HCT116 (cell line): ENCODE data around the gene TMEM154. TPM values are rescaled to one million over a fixed set of nuclear protein-coding genes. Genes with fewer than 3 reads are reported as not detected.

Source experiments
- ATAC-seq: fragments of 200-7000 bp; cut with Tn5 transposase; 2 replicates; pipeline ENCODE4 v1.9.1; 2020; ENCODE audit warnings: mild to moderate bottlenecking, moderate library complexity
- Bru-seq: library from RNA; stranded (reverse); fragments of 400-500 nt; gene quantifications from one replicate; lab custom pipeline; 2021; lab: Mats Ljungman, UMichigan
- BruChase-seq, 2 experiments: library from RNA; stranded (reverse); fragments of 400-500 nt; gene quantifications; one replicate each; lab custom pipeline; 2021; lab: Mats Ljungman, UMichigan
- BruUV-seq: library from RNA; stranded (reverse); fragments of 400-500 nt; replicated peaks from 2 replicates; lab custom pipeline; 2021; lab: Mats Ljungman, UMichigan
- CTCF ChIA-PET: fragments of 300-600 bp; sonication (Branson Sonifier 250); formaldehyde crosslinking; loops from one replicate; lab custom pipeline; 2021; ENCODE audit warnings: antibody characterized with exemption; lab: Charles Lee
- POLR2A ChIA-PET: fragments of 300-600, 350-600 bp; sonication (Branson Sonifier 250); formaldehyde crosslinking; loops from one replicate; lab custom pipeline; 2021; ENCODE audit warnings: antibody characterized with exemption; lab: Charles Lee
- RAD21 ChIA-PET, 2 experiments: fragments of 300-600 bp; sonication (Branson Sonifier 250); formaldehyde crosslinking; loops; one replicate each; lab custom pipeline; 2023; ENCODE audit warnings: low total read pairs in 2 of 2; ENCODE audit not compliant: uncharacterized antibody in 2 of 2, unreplicated experiment in 2 of 2, low non-redundant PET in 1 of 2; lab: Charles Lee
- DNase-seq: peaks from one replicate; pipeline ENCODE4 v3.0.0-alpha.2; 2010; ENCODE audit warnings: low read depth, low spot score
- H2AFZ ChIP-seq: fragments of 200-600 bp; shearing (Covaris generic), sonication (generic); 2 replicates; pipeline ENCODE4 v1.6.1; 2017; ENCODE audit warnings: low read depth, mixed run types, mixed read lengths, antibody characterized with exemption, low read length; ENCODE audit not compliant: poor library complexity, severe bottlenecking
- H3K27ac ChIP-seq: 2 replicates; pipeline ENCODE4 v1.5.1; 2012; ENCODE audit warnings: low read depth, low read length
- H3K27me3 ChIP-seq: fragments of 200-600 bp; sonication (generic); 2 replicates; pipeline ENCODE4 v1.6.1; 2016; ENCODE audit warnings: mixed run types, low read length, mixed read lengths; ENCODE audit not compliant: insufficient read depth
- H3K36me3 ChIP-seq, 2 experiments: fragments of 200-500 bp in 1 of 2; fragments of 200-600 bp in 1 of 2; sonication (Bioruptor generic) in 1 of 2; sonication (generic) in 1 of 2; 2 replicates each; pipeline versions ENCODE4 v1.5.1 to v1.6.1; 2014 to 2016; ENCODE audit warnings: low read length in 2 of 2, inconsistent platforms in 1 of 2, mixed read lengths in 1 of 2, mixed run types in 1 of 2; ENCODE audit not compliant: insufficient read depth in 2 of 2, control insufficient read depth in 1 of 2
- H3K4me1 ChIP-seq, 2 experiments: fragments of 200-600 bp in 1 of 2; sonication (generic) in 1 of 2; 2 replicates each; pipeline versions ENCODE4 v1.5.1 to v1.6.1; 2012 to 2017; ENCODE audit warnings: low read length in 2 of 2, inconsistent platforms in 1 of 2, mild to moderate bottlenecking in 1 of 2, mixed read lengths in 1 of 2, mixed run types in 1 of 2, moderate library complexity in 1 of 2; ENCODE audit not compliant: insufficient read depth in 2 of 2, control insufficient read depth in 1 of 2
- H3K4me2 ChIP-seq: fragments of 200-600 bp; sonication (generic); 2 replicates; pipeline ENCODE4 v1.6.1; 2017; ENCODE audit warnings: mixed run types, low read length, mixed read lengths
- H3K4me3 ChIP-seq, 2 experiments: fragments of 200-600 bp in 1 of 2; sonication (generic) in 1 of 2; replicated peaks in 1 of 2; 2 replicates each; pipeline ENCODE4 v1.5.1; 2011 to 2016; ENCODE audit warnings: low read length in 2 of 2, control low read depth in 1 of 2, low read depth in 1 of 2, mild to moderate bottlenecking in 1 of 2, mixed read lengths in 1 of 2, mixed run types in 1 of 2
- H3K79me2 ChIP-seq: fragments of 200-600 bp; sonication (generic); 2 replicates; pipeline ENCODE4 v1.6.1; 2017; ENCODE audit warnings: mild to moderate bottlenecking, mixed run types, low read length, moderate library complexity, mixed read lengths; ENCODE audit not compliant: insufficient read depth
- H3K9ac ChIP-seq: fragments of 200-600 bp; sonication (generic); 2 replicates; pipeline ENCODE4 v1.6.1; 2016; ENCODE audit warnings: low read length, mixed read lengths
- H3K9me2 ChIP-seq: fragments of 200-600 bp; sonication (generic), shearing (Covaris generic); 2 replicates; pipeline ENCODE4 v1.6.1; 2017; ENCODE audit warnings: mixed run types, mild to moderate bottlenecking, moderate library complexity; ENCODE audit not compliant: insufficient read depth
- H3K9me3 ChIP-seq, 2 experiments: fragments of 200-500 bp in 1 of 2; fragments of 200-600 bp in 1 of 2; sonication (Bioruptor generic) in 1 of 2; sonication (generic) in 1 of 2; 2 replicates each; pipeline ENCODE4 v1.6.1; 2014 to 2017; ENCODE audit warnings: low read length in 2 of 2, mixed read lengths in 2 of 2, inconsistent platforms in 1 of 2, low read depth in 1 of 2, mild to moderate bottlenecking in 1 of 2, mixed run types in 1 of 2, moderate library complexity in 1 of 2; ENCODE audit not compliant: control insufficient read depth in 1 of 2, insufficient read depth in 1 of 2
- H4K20me1 ChIP-seq: fragments of 200-600 bp; sonication (generic), shearing (Covaris generic); 2 replicates; pipeline ENCODE4 v1.6.1; 2017; ENCODE audit warnings: mixed run types, mild to moderate bottlenecking, moderate library complexity; ENCODE audit not compliant: insufficient read depth
- CBX3 ChIP-seq: IDR thresholded peaks from 2 replicates; pipeline ENCODE4 v1.6.1; 2012; ENCODE audit warnings: low read depth
- CEBPB ChIP-seq: IDR thresholded peaks from 2 replicates; pipeline ENCODE4 v1.6.1; 2012; ENCODE audit warnings: low read depth
- ELF1 ChIP-seq: IDR thresholded peaks from 2 replicates; pipeline ENCODE4 v1.6.1; 2012; ENCODE audit warnings: low read depth, borderline replicate concordance
- EZH2 ChIP-seq: fragments of 200-600 bp; sonication (generic); IDR thresholded peaks from 2 replicates; pipeline ENCODE4 v1.6.1; 2017; ENCODE audit warnings: antibody characterized with exemption, mixed run types
- RAD21 ChIP-seq: IDR thresholded peaks from 2 replicates; pipeline ENCODE4 v1.6.1; 2012; ENCODE audit warnings: low read depth, mild to moderate bottlenecking
- SIN3A ChIP-seq: IDR thresholded peaks from 2 replicates; pipeline ENCODE4 v1.6.1; 2012; ENCODE audit warnings: low read depth
- YY1 ChIP-seq: IDR thresholded peaks from 2 replicates; pipeline ENCODE4 v1.6.1; 2011; ENCODE audit warnings: low read length, low read depth, moderate library complexity, mild to moderate bottlenecking; ENCODE audit not compliant: insufficient replicate concordance; ENCODE audit errors: extremely low read depth
- ZBTB33 ChIP-seq: IDR thresholded peaks from 2 replicates; pipeline ENCODE4 v1.6.1; 2011; ENCODE audit warnings: mild to moderate bottlenecking, low read length, moderate library complexity; ENCODE audit not compliant: insufficient replicate concordance; ENCODE audit errors: extremely low read depth
- ZFX ChIP-seq: fragments of 450-650 bp; IDR thresholded peaks from 2 replicates; pipeline ENCODE4 v1.6.1; 2017
- ZNF274 ChIP-seq: fragments of 200-500 bp; sonication (Bioruptor generic); IDR thresholded peaks from 2 replicates; pipeline ENCODE4 v1.6.1; 2014; ENCODE audit warnings: mild to moderate bottlenecking, low read depth, low read length, inconsistent platforms
- intact Hi-C: fragments of 100-400 bp; cut with micrococcal nuclease; formaldehyde crosslinking; loops from 2 replicates; pipeline ENCODE4 v1.10.0; 2022
- long read RNA-seq: library from polyadenylated mRNA; unstranded; transcript quantifications from one replicate; pipeline ENCODE4 v2.0.0, GENCODE V29; 2021; ENCODE audit not compliant: unreplicated experiment
- polyA plus RNA-seq: library from polyadenylated mRNA; unstranded; fragments of >200 nt; gene quantifications from 2 replicates; pipeline ENCODE4 v1.2.1, GENCODE V29; 2012; ENCODE audit warnings: missing spikeins
- total RNA-seq: library from RNA; stranded (reverse); gene quantifications from one replicate; pipeline ENCODE4 v1.2.1, GENCODE V29; 2021; ENCODE audit not compliant: unreplicated experiment

Gene TMEM154
- total RNA-seq (2.4 TPM), Bru-seq, nascent RNA (percentile 40 among the genes with signal in this experiment), BruChase-seq, experiment 1, labeled RNA remaining after a 6-hour chase (percentile 47 among the genes with signal in this experiment), BruChase-seq, experiment 2, labeled RNA remaining after a 2-hour chase (percentile 39 among the genes with signal in this experiment)
- polyA plus RNA-seq: 0.36 and 0.68 TPM in 2 replicates
- long read RNA-seq, partial matches to known transcripts: 0 of 2 reads
- long read RNA-seq, other reads (novel, unspliced or antisense): 2 of 2 reads

- Histone ChIP-seq H3K9ac (peak within 1 kb of the TSS; percentile 37), H4K20me1 (no peaks in the 10 kb centered on the region), H3K36me3 (no peaks in the 10 kb centered on the region), H3K9me3 (no peaks in the 10 kb centered on the region), H3K4me1 (peaks cover 0 to 14% of the 10 kb centered on the region in 2 experiments; a peak in 2 of 4 replicates), H3K9me2 (no peaks in the 10 kb centered on the region), H2AFZ (peak within 1 kb of the TSS; percentile 86)
- ChIA-PET RAD21 (no interaction called here), CTCF (no interaction called here)
- BruUV-seq: no TSS peak
- TF ChIP-seq ELF1 (no peak), ZNF274 (no peak), EZH2 (no peak), CBX3 (no peak), CEBPB (0 out of 2 replicates have a peak, but pooled peaks have one; percentile 9), YY1 (no peak), SIN3A (no peak)
- TF ChIP-seq, all 23 proteins: peak for 1
- ATAC-seq (peak; percentile 75), DNase-seq (no peak)
- intact Hi-C loops: no loop called here
- Histone ChIP-seq H3K27me3 (no peaks in the 10 kb centered on the region), H3K27ac (no peak within 1 kb of the TSS), H3K4me3 (peak within 1 kb of the TSS; percentile 45 to 56), H3K4me2 (peak within 1 kb of the TSS; percentile 77), H3K79me2 (no peaks in the 10 kb centered on the region)
- POLR2A ChIA-PET: no interaction called here
These were observed at the start of gene TMEM154 for GRCh38 chr4:152679414-152680281. TMEM154 (minus strand) TSS chr4:152679997; CDS start chr4:152679933, 64 bp downstream.

- no peak for ATAC-seq
- no peaks in the 10 kb centered on the region for H4K20me1 ChIP-seq
- no TSS peak for BruUV-seq
- ChIA-PET CTCF (no interaction called here), RAD21 (no interaction called here), POLR2A (no interaction called here)
- intact Hi-C loops: no loop called here
- no peak overlapping the region for H3K27ac ChIP-seq
- H3K27me3 ChIP-seq: no peaks in the 10 kb centered on the region
- no peaks in the 10 kb centered on the region for H3K9me2 ChIP-seq
- H3K9me3 ChIP-seq: no peaks in the 10 kb centered on the region
- no peak overlapping the region for H2AFZ ChIP-seq
- H3K79me2 ChIP-seq: no peaks in the 10 kb centered on the region
- no peaks in the 10 kb centered on the region for H3K36me3 ChIP-seq
- no peak overlapping the region for H3K4me3 ChIP-seq
- TF ChIP-seq ZFX (no peak), ZBTB33 (no peak), YY1 (no peak), CEBPB (no peak), RAD21 (no peak), CBX3 (no peak)
- no peak for DNase-seq
- H3K4me1 ChIP-seq: no peaks in the 10 kb centered on the region
- H3K9ac ChIP-seq: no peak overlapping the region
- H3K4me2 ChIP-seq: no peak overlapping the region
These were observed 49.7 kb upstream of the TMEM154 start for GRCh38 chr4:152729466-152729865.
